Cardiac fibroblast (primary cell): ENCODE measurements around the gene KCTD17.

Experiments
- DNase-seq, 2 donors: peaks; one replicate each; pipeline versions ENCODE4 v3.0.0 to v3.0.0-alpha.2; 2010; ENCODE audit warnings: low read depth in 2 of 2
- H3K4me3 ChIP-seq, 2 donors: replicated peaks in 1 of 2; 1 replicate in 1 of 2; 2 replicates in 1 of 2; pipeline ENCODE4 v1.5.1; 2011; ENCODE audit warnings: low read depth in 2 of 2, low read length in 2 of 2, mild to moderate bottlenecking in 2 of 2, moderate library complexity in 1 of 2
- TF ChIP-seq, protein P1 (sequence below): IDR thresholded peaks from one replicate; pipeline ENCODE4 v1.5.1; 2011; ENCODE audit warnings: low read depth, mild to moderate bottlenecking, low read length, inconsistent platforms

Gene KCTD17, protein sequence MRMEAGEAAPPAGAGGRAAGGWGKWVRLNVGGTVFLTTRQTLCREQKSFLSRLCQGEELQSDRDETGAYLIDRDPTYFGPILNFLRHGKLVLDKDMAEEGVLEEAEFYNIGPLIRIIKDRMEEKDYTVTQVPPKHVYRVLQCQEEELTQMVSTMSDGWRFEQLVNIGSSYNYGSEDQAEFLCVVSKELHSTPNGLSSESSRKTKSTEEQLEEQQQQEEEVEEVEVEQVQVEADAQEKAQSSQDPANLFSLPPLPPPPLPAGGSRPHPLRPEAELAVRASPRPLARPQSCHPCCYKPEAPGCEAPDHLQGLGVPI

DNA sequence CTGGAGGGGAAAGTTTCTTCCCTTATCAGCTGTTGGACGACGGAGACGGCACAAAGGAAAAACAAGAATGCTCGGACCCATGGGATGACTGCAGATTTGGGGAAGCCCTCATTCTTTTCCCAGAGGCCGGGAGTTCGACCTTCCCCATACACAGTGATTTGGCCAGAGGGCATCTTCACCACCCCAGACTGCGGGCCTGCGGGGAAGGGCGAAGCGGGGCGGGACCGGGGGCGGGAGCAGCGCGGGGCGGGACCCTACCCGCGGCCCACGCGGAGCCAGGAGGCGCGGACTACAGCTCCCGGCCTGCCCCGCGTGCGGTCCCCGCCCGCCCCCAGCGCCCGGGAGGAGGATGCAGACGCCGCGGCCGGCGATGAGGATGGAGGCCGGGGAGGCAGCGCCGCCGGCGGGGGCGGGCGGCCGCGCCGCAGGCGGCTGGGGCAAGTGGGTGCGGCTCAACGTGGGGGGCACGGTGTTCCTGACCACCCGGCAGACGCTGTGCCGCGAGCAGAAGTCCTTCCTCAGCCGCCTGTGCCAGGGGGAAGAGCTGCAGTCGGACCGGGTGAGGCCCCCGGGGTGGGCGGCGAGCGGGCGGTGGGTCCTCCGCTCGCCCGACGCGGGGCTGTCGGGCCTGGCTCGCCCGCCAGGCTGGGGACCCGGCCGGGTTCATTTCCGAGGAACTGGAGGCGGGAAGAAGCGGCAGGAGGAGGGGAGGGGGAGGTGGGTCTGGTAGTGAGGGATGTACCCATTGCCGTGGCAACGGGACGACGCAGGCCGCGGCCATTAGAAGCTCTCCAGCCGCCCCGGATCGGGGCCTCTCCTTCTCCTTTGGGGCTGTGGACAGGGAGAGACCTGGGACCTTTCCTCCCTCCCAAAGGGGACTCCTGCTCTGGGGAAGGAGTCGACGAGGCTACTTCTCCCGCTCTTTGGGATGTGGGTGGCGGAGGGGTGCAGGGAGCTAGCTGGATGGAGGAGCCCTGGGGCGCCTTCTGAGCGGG, at the start of gene KCTD17:
TSS of gene KCTD17 (plus strand) at position 352 of the 995 bp plus-strand sequence. CDS start at position 371, 19 bp downstream.
- TF ChIP-seq, protein P1, sequence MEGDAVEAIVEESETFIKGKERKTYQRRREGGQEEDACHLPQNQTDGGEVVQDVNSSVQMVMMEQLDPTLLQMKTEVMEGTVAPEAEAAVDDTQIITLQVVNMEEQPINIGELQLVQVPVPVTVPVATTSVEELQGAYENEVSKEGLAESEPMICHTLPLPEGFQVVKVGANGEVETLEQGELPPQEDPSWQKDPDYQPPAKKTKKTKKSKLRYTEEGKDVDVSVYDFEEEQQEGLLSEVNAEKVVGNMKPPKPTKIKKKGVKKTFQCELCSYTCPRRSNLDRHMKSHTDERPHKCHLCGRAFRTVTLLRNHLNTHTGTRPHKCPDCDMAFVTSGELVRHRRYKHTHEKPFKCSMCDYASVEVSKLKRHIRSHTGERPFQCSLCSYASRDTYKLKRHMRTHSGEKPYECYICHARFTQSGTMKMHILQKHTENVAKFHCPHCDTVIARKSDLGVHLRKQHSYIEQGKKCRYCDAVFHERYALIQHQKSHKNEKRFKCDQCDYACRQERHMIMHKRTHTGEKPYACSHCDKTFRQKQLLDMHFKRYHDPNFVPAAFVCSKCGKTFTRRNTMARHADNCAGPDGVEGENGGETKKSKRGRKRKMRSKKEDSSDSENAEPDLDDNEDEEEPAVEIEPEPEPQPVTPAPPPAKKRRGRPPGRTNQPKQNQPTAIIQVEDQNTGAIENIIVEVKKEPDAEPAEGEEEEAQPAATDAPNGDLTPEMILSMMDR, result no peak
- peak; percentile 55 to 76 for DNase-seq
- peak within 1 kb of the TSS; percentile 61 to 71 for H3K4me3 ChIP-seq

DNA sequence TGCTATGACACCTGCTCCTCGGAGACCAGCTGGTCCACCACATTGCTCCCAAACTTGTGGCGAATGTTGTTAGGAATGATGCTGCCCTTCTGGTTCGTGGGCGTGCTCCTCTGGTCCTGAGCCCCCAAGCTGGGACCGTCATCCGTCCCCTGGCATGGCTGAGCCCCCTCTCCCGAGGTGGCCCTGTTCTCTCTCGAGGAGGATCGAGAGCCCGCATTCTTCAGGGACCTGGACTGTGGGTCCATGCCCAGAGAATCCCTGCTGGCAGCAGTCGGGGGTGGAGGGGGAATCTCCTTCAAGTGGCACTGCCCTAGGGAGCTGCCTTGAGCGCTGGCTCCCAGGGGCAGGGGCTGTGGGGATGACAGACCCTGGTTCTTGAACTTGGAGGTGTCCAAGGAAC, 49.7 kb upstream of the KCTD17 start:
- DNase-seq, result no peak
- TF ChIP-seq, protein P1, result no peak
- no peak overlapping the region for H3K4me3 ChIP-seq

DNA sequence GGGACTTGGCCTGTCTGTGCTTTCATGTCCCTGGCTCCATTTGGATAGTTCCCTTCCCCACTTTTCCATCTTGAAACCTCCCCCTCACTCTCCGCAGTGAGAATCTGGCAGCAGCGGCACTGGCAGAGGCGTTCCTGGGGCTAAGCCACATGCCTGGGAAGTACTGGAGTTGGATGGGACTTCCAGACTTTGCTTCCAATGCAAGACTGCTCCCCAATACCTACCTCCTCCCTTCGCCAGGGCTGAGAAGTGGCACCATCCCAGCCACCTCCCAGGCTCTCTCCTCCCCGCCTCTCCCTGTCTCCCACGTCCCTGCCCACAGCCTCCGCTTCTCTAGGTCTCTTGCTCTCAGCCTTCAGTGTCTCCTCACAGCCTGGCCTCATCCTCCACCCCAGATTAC, 48.9 kb upstream of the KCTD17 start:
- no peak overlapping the region for H3K4me3 ChIP-seq
- no peak for DNase-seq
- TF ChIP-seq, protein P1, result no peak

DNA sequence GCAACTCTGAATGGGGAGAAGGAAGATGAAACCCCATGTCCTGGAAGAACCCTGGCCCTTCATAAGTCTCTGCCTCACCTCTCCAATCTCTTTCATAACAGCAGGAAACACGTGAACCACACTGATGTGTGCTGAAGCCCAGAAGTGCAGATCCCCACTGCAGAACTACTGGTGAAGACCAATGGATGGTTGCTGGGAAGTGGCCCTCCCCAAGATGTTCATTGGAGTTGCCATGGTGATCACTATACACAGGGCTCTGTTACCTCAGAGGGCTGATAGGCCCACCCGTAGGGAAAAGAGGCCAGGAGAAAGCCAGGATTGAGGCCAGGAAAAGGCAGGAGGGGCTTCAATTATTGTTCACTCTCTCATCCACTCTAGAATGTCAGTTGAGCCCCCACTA, 43.9 kb upstream of the KCTD17 start:
- H3K4me3 ChIP-seq, result no peak overlapping the region
- TF ChIP-seq, protein P1, result no peak
- DNase-seq, result peak in 1 of 2 donors; percentile 53

DNA sequence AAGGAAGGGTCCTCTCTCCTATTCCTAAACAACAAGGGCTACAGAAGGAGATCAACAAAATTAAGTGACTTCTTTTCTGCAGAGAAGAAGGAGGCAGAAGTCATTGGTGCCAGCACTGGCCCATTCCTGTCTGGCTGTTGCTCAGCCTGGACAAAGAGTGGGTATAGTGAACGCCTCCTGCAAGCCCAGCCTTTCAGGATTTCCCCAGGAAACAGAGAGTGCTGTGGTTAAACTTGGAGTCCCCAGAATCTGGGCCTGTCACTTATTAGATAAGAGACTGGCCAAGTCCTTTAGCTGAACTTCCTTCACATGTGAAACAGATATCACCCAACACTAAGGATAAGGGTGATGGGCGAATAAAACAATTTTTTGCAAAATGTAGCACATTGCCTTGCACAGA, 43.2 kb upstream of the KCTD17 start:
- TF ChIP-seq, protein P1, result no peak
- peak in 1 of 2 donors; percentile 18 for DNase-seq
- H3K4me3 ChIP-seq, result no peak overlapping the region

DNA sequence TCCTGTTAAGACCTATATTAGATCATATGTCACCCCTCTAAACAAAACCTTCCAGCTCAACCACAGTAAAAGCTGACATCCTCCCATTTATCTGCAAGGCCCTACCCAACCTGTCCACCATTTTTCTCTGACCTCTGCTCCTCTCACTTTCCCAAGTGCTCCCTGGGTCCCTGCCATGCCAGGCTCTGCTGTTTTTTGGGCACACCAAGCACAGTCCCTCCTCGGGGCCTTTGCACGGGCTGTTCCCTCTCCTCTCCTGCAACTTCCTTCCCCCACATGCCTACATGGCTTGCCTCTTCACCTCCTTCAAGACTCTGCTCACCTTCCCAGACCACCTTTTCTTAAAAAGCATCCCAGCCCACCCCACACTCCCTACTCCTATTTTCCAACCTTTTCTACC, 42.1 kb upstream of the KCTD17 start:
- DNase-seq, result no peak
- TF ChIP-seq, protein P1, result no peak
- H3K4me3 ChIP-seq, result no peak overlapping the region
